Measurements from ENCODE around the gene KCNH2. TPM values are rescaled to one million over a fixed set of nuclear protein-coding genes. Genes with fewer than 3 reads are reported as not detected.

KCNH2 gene
- total and polyA plus RNA-seq, 2 experiments from 2014 or later = 2.6 to 14.7 TPM

DNA sequence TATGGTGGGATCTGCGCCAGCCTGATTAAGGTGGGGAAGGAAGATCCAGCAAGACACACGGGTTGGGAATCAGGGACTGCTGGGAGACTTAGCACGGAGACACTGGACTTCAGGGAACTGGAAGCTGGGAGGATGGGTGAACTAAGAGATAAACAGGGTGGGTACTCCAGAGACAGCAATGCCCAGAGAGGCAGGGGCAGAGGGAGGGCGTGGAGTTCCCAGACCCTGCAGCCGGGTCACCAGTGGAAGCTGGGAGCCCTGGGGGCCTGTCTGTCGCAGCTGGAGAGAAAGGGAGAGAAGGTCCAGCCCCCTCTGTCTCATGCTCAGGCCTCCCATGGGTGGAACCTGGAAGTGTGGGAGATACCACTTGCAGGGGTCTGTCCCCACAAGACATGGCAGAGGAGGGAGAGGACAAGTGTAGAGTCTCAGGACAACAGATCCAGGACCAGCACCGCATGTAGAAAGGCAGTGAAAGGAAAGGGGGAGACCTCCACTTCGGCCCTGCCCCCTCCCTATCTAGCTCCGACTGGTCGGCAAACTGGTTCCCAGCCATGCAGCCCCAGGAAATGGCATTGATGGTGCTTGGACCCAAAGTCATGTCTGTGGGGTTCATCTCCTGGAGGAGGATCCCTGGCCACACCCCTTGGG lies 81.4 kb downstream of the KCNH2 start:
- Histone ChIP-seq H3K27ac (ENCODE audit: low read depth) (no peak overlapping the region), H2AFZ (no peak overlapping the region), H3K9me2 (ENCODE audit: insufficient read depth) (no peaks in the 10 kb centered on the region), H3K36me3 (ENCODE audit: insufficient read depth) (no peaks in the 10 kb centered on the region), H3K4me3 (no peak overlapping the region), H3F3A (replicated peaks; ENCODE audit: low read depth) (no peaks in the 10 kb centered on the region), H3K4me1 (ENCODE audit: insufficient read depth) (peaks cover 5% of the 10 kb centered on the region; the same call in 1 of the 2 replicates), H3K4me2 (no peak overlapping the region), H3K27me3 (ENCODE audit: insufficient read depth) (no peaks in the 10 kb centered on the region), H3K79me2 (replicated peaks; ENCODE audit: insufficient read depth) (no peaks in the 10 kb centered on the region), H4K20me1 (replicated peaks; ENCODE audit: insufficient read depth) (no peaks in the 10 kb centered on the region)
- TF ChIP-seq EZH2phosphoT487 (IDR thresholded peaks at IDR 0.05; ENCODE audit: unreplicated experiment) = no peak
- TF ChIP-seq ZNF114 (CRISPR knock-in tag; IDR thresholded peaks at IDR 0.05) = no peak
- no peak for TF ChIP-seq NANOG (IDR thresholded peaks at IDR 0.05; ENCODE audit: borderline replicate concordance)
- no peak for TF ChIP-seq CREB1 (CRISPR knock-in tag; IDR thresholded peaks at IDR 0.05; ENCODE audit: low read depth)
- TF ChIP-seq, protein P1, sequence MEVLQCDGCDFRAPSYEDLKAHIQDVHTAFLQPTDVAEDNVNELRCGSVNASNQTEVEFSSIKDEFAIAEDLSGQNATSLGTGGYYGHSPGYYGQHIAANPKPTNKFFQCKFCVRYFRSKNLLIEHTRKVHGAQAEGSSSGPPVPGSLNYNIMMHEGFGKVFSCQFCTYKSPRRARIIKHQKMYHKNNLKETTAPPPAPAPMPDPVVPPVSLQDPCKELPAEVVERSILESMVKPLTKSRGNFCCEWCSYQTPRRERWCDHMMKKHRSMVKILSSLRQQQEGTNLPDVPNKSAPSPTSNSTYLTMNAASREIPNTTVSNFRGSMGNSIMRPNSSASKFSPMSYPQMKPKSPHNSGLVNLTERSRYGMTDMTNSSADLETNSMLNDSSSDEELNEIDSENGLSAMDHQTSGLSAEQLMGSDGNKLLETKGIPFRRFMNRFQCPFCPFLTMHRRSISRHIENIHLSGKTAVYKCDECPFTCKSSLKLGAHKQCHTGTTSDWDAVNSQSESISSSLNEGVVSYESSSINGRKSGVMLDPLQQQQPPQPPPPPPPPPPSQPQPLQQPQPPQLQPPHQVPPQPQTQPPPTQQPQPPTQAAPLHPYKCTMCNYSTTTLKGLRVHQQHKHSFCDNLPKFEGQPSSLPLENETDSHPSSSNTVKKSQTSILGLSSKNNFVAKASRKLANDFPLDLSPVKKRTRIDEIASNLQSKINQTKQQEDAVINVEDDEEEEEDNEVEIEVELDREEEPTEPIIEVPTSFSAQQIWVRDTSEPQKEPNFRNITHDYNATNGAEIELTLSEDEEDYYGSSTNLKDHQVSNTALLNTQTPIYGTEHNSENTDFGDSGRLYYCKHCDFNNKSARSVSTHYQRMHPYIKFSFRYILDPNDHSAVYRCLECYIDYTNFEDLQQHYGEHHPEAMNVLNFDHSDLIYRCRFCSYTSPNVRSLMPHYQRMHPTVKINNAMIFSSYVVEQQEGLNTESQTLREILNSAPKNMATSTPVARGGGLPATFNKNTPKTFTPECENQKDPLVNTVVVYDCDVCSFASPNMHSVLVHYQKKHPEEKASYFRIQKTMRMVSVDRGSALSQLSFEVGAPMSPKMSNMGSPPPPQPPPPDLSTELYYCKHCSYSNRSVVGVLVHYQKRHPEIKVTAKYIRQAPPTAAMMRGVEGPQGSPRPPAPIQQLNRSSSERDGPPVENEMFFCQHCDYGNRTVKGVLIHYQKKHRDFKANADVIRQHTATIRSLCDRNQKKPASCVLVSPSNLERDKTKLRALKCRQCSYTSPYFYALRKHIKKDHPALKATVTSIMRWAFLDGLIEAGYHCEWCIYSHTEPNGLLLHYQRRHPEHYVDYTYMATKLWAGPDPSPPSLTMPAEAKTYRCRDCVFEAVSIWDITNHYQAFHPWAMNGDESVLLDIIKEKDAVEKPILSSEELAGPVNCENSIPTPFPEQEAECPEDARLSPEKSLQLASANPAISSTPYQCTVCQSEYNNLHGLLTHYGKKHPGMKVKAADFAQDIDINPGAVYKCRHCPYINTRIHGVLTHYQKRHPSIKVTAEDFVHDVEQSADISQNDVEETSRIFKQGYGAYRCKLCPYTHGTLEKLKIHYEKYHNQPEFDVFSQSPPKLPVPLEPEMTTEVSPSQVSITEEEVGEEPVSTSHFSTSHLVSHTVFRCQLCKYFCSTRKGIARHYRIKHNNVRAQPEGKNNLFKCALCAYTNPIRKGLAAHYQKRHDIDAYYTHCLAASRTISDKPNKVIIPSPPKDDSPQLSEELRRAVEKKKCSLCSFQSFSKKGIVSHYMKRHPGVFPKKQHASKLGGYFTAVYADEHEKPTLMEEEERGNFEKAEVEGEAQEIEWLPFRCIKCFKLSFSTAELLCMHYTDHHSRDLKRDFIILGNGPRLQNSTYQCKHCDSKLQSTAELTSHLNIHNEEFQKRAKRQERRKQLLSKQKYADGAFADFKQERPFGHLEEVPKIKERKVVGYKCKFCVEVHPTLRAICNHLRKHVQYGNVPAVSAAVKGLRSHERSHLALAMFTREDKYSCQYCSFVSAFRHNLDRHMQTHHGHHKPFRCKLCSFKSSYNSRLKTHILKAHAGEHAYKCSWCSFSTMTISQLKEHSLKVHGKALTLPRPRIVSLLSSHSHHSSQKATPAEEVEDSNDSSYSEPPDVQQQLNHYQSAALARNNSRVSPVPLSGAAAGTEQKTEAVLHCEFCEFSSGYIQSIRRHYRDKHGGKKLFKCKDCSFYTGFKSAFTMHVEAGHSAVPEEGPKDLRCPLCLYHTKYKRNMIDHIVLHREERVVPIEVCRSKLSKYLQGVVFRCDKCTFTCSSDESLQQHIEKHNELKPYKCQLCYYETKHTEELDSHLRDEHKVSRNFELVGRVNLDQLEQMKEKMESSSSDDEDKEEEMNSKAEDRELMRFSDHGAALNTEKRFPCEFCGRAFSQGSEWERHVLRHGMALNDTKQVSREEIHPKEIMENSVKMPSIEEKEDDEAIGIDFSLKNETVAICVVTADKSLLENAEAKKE (CRISPR knock-in tag; IDR thresholded peaks at IDR 0.05) = no peak
- no peak for TF ChIP-seq ZNF331 (CRISPR knock-in tag; IDR thresholded peaks at IDR 0.05; ENCODE audit: low read depth)
- no peak for TF ChIP-seq JUNB (IDR thresholded peaks at IDR 0.05; ENCODE audit: unreplicated experiment)
- TF ChIP-seq, protein P2, sequence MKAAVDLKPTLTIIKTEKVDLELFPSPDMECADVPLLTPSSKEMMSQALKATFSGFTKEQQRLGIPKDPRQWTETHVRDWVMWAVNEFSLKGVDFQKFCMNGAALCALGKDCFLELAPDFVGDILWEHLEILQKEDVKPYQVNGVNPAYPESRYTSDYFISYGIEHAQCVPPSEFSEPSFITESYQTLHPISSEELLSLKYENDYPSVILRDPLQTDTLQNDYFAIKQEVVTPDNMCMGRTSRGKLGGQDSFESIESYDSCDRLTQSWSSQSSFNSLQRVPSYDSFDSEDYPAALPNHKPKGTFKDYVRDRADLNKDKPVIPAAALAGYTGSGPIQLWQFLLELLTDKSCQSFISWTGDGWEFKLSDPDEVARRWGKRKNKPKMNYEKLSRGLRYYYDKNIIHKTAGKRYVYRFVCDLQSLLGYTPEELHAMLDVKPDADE (IDR thresholded peaks at IDR 0.05) = no peak
- no peak for TF ChIP-seq STAT1 (IDR thresholded peaks at IDR 0.05; ENCODE audit: unreplicated experiment)
- TF ChIP-seq, protein P3, sequence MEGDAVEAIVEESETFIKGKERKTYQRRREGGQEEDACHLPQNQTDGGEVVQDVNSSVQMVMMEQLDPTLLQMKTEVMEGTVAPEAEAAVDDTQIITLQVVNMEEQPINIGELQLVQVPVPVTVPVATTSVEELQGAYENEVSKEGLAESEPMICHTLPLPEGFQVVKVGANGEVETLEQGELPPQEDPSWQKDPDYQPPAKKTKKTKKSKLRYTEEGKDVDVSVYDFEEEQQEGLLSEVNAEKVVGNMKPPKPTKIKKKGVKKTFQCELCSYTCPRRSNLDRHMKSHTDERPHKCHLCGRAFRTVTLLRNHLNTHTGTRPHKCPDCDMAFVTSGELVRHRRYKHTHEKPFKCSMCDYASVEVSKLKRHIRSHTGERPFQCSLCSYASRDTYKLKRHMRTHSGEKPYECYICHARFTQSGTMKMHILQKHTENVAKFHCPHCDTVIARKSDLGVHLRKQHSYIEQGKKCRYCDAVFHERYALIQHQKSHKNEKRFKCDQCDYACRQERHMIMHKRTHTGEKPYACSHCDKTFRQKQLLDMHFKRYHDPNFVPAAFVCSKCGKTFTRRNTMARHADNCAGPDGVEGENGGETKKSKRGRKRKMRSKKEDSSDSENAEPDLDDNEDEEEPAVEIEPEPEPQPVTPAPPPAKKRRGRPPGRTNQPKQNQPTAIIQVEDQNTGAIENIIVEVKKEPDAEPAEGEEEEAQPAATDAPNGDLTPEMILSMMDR (conservative IDR thresholded peaks at IDR 0.05; ENCODE audit: low read depth in 2 of 2) = no peak
- TF ChIP-seq POLR2AphosphoS5 (IDR thresholded peaks at IDR 0.05; ENCODE audit: low read depth) = no peak
- TF ChIP-seq EZH2 (IDR thresholded peaks at IDR 0.05; ENCODE audit: low read depth, unreplicated experiment) = no peak
- TF ChIP-seq, protein P4, sequence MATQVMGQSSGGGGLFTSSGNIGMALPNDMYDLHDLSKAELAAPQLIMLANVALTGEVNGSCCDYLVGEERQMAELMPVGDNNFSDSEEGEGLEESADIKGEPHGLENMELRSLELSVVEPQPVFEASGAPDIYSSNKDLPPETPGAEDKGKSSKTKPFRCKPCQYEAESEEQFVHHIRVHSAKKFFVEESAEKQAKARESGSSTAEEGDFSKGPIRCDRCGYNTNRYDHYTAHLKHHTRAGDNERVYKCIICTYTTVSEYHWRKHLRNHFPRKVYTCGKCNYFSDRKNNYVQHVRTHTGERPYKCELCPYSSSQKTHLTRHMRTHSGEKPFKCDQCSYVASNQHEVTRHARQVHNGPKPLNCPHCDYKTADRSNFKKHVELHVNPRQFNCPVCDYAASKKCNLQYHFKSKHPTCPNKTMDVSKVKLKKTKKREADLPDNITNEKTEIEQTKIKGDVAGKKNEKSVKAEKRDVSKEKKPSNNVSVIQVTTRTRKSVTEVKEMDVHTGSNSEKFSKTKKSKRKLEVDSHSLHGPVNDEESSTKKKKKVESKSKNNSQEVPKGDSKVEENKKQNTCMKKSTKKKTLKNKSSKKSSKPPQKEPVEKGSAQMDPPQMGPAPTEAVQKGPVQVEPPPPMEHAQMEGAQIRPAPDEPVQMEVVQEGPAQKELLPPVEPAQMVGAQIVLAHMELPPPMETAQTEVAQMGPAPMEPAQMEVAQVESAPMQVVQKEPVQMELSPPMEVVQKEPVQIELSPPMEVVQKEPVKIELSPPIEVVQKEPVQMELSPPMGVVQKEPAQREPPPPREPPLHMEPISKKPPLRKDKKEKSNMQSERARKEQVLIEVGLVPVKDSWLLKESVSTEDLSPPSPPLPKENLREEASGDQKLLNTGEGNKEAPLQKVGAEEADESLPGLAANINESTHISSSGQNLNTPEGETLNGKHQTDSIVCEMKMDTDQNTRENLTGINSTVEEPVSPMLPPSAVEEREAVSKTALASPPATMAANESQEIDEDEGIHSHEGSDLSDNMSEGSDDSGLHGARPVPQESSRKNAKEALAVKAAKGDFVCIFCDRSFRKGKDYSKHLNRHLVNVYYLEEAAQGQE (IDR thresholded peaks at IDR 0.05; ENCODE audit: unreplicated experiment) = no peak
- H3K9me3 Mint-ChIP-seq = peaks cover 14% of the 10 kb centered on the region
- H3K36me3 Mint-ChIP-seq (ENCODE audit: low read depth) = peaks cover 4% of the 10 kb centered on the region; the same call in 1 of the 3 replicates
- no peak overlapping the region for H3K27ac Mint-ChIP-seq
- ATAC-seq = no peak
- H3K27me3 Mint-ChIP-seq (ENCODE audit: insufficient read depth, low read depth, poor library complexity) = peaks cover 34% of the 10 kb centered on the region
- no peak overlapping the region for H3K4me3 Mint-ChIP-seq
- H3K4me1 Mint-ChIP-seq = peaks cover 31% of the 10 kb centered on the region
- DNase-seq (ENCODE audit: low spot score) = no peak

Data from GM23338 (cell line).